K562 (cell line): Measurements from ENCODE around the gene NFIL3. TPM values are rescaled to one million over a fixed set of nuclear protein-coding genes. Genes with fewer than 3 reads are reported as not detected.

Experiments
- ATAC-seq: fragments of 200-7000 bp; cut with Tn5 transposase; 3 replicates; pipeline ENCODE4 v1.9.1; 2020; ENCODE audit warnings: moderate library complexity
- BruUV-seq: library from RNA; stranded (reverse); fragments of 400-500 nt; replicated peaks from 2 replicates; lab custom pipeline; 2021; lab: Mats Ljungman, UMichigan
- CTCF ChIA-PET: fragments of 300-600 bp; formaldehyde crosslinking; extraction: SDS; loops from one replicate; lab custom pipeline; 2021; ENCODE audit warnings: low intra/inter-chr PET ratio; lab: Yijun Ruan, JAX
- POLR2A ChIA-PET: fragments of 300-600, 350-650 bp; sonication (Branson Sonifier 250); formaldehyde crosslinking; extraction: SDS; loops from one replicate; lab custom pipeline; 2021; ENCODE audit warnings: antibody characterized with exemption, inconsistent platforms; lab: Yijun Ruan, JAX
- DNase-seq, 4 experiments: peaks; one replicate each; pipeline versions ENCODE4 v3.0.0 to v3.0.0-alpha.2; 2011 to 2018; ENCODE audit warnings: low spot score in 3 of 4, mixed read lengths in 3 of 4; ENCODE audit errors: extremely low read depth in 1 of 4
- FAIRE-seq: peaks from 2 replicates; lab custom pipeline; 2011; peaks lifted over from hg19 to GRCh38; lab: Jason Lieb, UNC
- H2AFZ ChIP-seq: 2 replicates; pipeline ENCODE4 v1.6.0; 2011; ENCODE audit warnings: low read depth, low read length, control low read depth, inconsistent platforms
- H3K27ac ChIP-seq: fragments of 200-600 bp; 3 replicates; pipeline ENCODE4 v1.8.0; 2011; ENCODE audit warnings: low read depth, mild to moderate bottlenecking, control low read depth, inconsistent platforms, low read length, moderate library complexity, mixed read lengths; ENCODE audit errors: extremely low read depth
- H3K27me3 ChIP-seq, 2 experiments: fragments of 300-600 bp in 1 of 2; 2 replicates in 1 of 2; 3 replicates in 1 of 2; pipeline versions ENCODE4 v1.6.0 to v1.8.0; 2011; ENCODE audit warnings: inconsistent platforms in 2 of 2, low read length in 2 of 2, mild to moderate bottlenecking in 1 of 2, mixed read lengths in 1 of 2, moderate library complexity in 1 of 2; ENCODE audit not compliant: control insufficient read depth in 2 of 2, insufficient read depth in 2 of 2
- H3K36me3 ChIP-seq: fragments of 300-600 bp; 3 replicates; pipeline ENCODE4 v1.8.0; 2011; ENCODE audit warnings: mild to moderate bottlenecking, low read length, inconsistent platforms; ENCODE audit not compliant: control insufficient read depth, insufficient read depth
- H3K4me1 ChIP-seq, 2 experiments: fragments of 200-600 bp in 1 of 2; replicated peaks in 1 of 2; 2 replicates in 1 of 2; 3 replicates in 1 of 2; pipeline versions ENCODE4 v1.5.1 to v1.8.0; 2011; ENCODE audit warnings: inconsistent platforms in 2 of 2, low read length in 2 of 2, mild to moderate bottlenecking in 1 of 2, mixed read lengths in 1 of 2, moderate library complexity in 1 of 2; ENCODE audit not compliant: control insufficient read depth in 2 of 2, insufficient read depth in 2 of 2
- H3K4me2 ChIP-seq: 2 replicates; pipeline ENCODE4 v1.6.1; 2011; ENCODE audit warnings: low read length, control low read depth, inconsistent platforms, mixed read lengths; ENCODE audit not compliant: insufficient read depth
- H3K4me3 ChIP-seq: fragments of 200-600 bp; sonication (generic), shearing (Covaris generic); 2 replicates; pipeline ENCODE4 v1.5.1; 2016; ENCODE audit warnings: control low read depth, inconsistent platforms
- H3K79me2 ChIP-seq: fragments of 200-600 bp; 3 replicates; pipeline ENCODE4 v1.8.0; 2011; ENCODE audit warnings: low read length, inconsistent platforms; ENCODE audit not compliant: control insufficient read depth, insufficient read depth
- H3K9ac ChIP-seq, 2 experiments: 2 replicates each; pipeline versions ENCODE4 v1.6.0 to v1.6.1; 2011; ENCODE audit warnings: low read depth in 2 of 2, low read length in 2 of 2, control low read depth in 1 of 2, inconsistent platforms in 1 of 2, mild to moderate bottlenecking in 1 of 2, mixed read lengths in 1 of 2; ENCODE audit not compliant: insufficient read depth in 1 of 2
- H3K9me1 ChIP-seq: one replicate; pipeline ENCODE4 v1.6.0; 2011; ENCODE audit warnings: inconsistent platforms, mild to moderate bottlenecking, low read length, moderate library complexity; ENCODE audit not compliant: control insufficient read depth, insufficient read depth
- H3K9me3 ChIP-seq: replicated peaks from 2 replicates; pipeline ENCODE4 v1.5.1; 2011; ENCODE audit warnings: low read depth, low read length, inconsistent platforms; ENCODE audit not compliant: control insufficient read depth, insufficient read depth
- H4K20me1 ChIP-seq: replicated peaks from 2 replicates; pipeline ENCODE4 v1.6.1; 2011; ENCODE audit warnings: low read length, inconsistent platforms, mixed read lengths; ENCODE audit not compliant: control insufficient read depth, insufficient read depth
- EP400 ChIP-seq: fragments of 450-650 bp; IDR thresholded peaks from 2 replicates; pipeline ENCODE4 v1.6.1; 2017; ENCODE audit warnings: antibody characterized with exemption, mild to moderate bottlenecking, moderate library complexity
- HLTF ChIP-seq: fragments of 450-650 bp; IDR thresholded peaks from 2 replicates; pipeline ENCODE4 v1.6.1; 2016
- MEF2A ChIP-seq: IDR thresholded peaks from 2 replicates; pipeline ENCODE4 v1.6.1; 2011; ENCODE audit warnings: low read depth, mild to moderate bottlenecking, low read length, moderate library complexity; ENCODE audit not compliant: control insufficient read depth
- RBM39 ChIP-seq: fragments of 200-400 bp; formaldehyde crosslinking; optimal IDR thresholded peaks from 2 replicates; pipeline ENCODE3; 2018; ENCODE audit warnings: low read depth, low read length
- RCOR1 ChIP-seq, 2 experiments: IDR thresholded peaks; 2 replicates each; pipeline ENCODE4 v1.6.1; 2012; ENCODE audit warnings: low read depth in 2 of 2, low read length in 2 of 2, borderline replicate concordance in 1 of 2, improper control_type of control experiment in 1 of 2
- WHSC1 ChIP-seq: IDR thresholded peaks from one replicate; pipeline ENCODE4 v1.6.1; 2012; ENCODE audit warnings: low read length, control low read depth, inconsistent platforms
- ZNF232 ChIP-seq: sonication (generic); formaldehyde crosslinking; IDR thresholded peaks from 2 replicates; pipeline ENCODE4 v1.8.0; 2022; ENCODE audit warnings: mild to moderate bottlenecking, missing genetic modification reagents
- ZNF239 ChIP-seq: fragments of 250-450 bp; sonication (Bioruptor Pico); IDR thresholded peaks from 2 replicates; pipeline ENCODE4 v1.4.0; 2020; ENCODE audit warnings: mild to moderate bottlenecking
- ZNF589 ChIP-seq: fragments of 200-800 bp; sonication (Bioruptor generic); IDR thresholded peaks from 2 replicates; pipeline ENCODE4 v1.6.1; 2016; ENCODE audit warnings: low read depth, missing genetic modification characterization, missing compliant biosample characterization
- ZNF75A ChIP-seq: fragments of 450-650 bp; formaldehyde crosslinking; IDR thresholded peaks from 2 replicates; pipeline ENCODE4 v1.4.0; 2020; ENCODE audit warnings: mild to moderate bottlenecking
- WGBS: fragments of 100-300 bp; shearing (Covaris generic); methylation state at CpG from one replicate; pipeline ENCODE4 v1.1.6; 2016; ENCODE audit warnings: low coverage, mixed read lengths; ENCODE audit not compliant: insufficient coverage; ENCODE audit errors: missing lambda C conversion rate; 5-methylcytosine and 5-hydroxymethylcytosine counted together
- in situ Hi-C: fragments of 300-500 bp; cut with MboI; formaldehyde crosslinking; loops from 4 replicates; pipeline ENCODE4 v1.15.0; 2018; ENCODE audit warnings: inconsistent platforms, mixed read lengths
- intact Hi-C: fragments of 100-400 bp; cut with micrococcal nuclease; formaldehyde crosslinking; loops from 2 replicates; pipeline ENCODE4 v1.14.2; 2022
- polyA plus RNA-seq, 8 experiments: library from polyadenylated mRNA; depleted of rRNA in 4 of 8; stranded (reverse) in 5 of 8; unstranded in 3 of 8; fragments of >200 nt; fragmentation: Nextera tagmentation in 2 of 8; fragmentation: Illumina TruSeq in 1 of 8; extraction: Ambion mirVana in 2 of 8; extraction: Trizol in 1 of 8; gene quantifications; 2 replicates each; pipeline versions ENCODE4 v1.2.1 to v1.2.3, GENCODE V29; 2011 to 2014; ENCODE audit warnings: inconsistent platforms in 1 of 8, missing spikeins in 1 of 8
- total RNA-seq, 7 experiments: library from RNA; depleted of rRNA in 6 of 7; stranded (reverse); fragments of >200 nt in 6 of 7; fragmentation: Illumina TruSeq in 2 of 7; extraction: Trizol in 2 of 7; gene quantifications; 2 replicates each; pipeline versions ENCODE4 v1.2.1 to v1.2.3, GENCODE V29; 2011 to 2021; ENCODE audit warnings: low replicate concordance in 1 of 7
- TF ChIP-seq, protein P1 (sequence below): fragments of 250-450 bp; sonication (Bioruptor Pico); IDR thresholded peaks from 2 replicates; pipeline ENCODE4 v1.4.0; 2020; ENCODE audit warnings: borderline replicate concordance

NFIL3 gene
- total and polyA plus RNA-seq, 9 of the 15 experiments (the other 6 are each of a cell fraction or from before 2014, with no cell fraction given) = 3.2 to 16.1 (median 9.3) TPM

GRCh38 chr9:91429501-91429900 is 5.9 kb upstream of the NFIL3 start:
- Histone ChIP-seq H4K20me1 (no peaks in the 10 kb centered on the region), H3K27ac (no peak overlapping the region), H3K79me2 (no peaks in the 10 kb centered on the region), H3K9ac (no peak overlapping the region), H3K4me2 (no peak overlapping the region), H3K4me1 (peaks cover 5 to 10% of the 10 kb centered on the region in 2 experiments), H3K9me3 (no peaks in the 10 kb centered on the region), H3K9me1 (no peaks in the 10 kb centered on the region), H3K4me3 (no peak overlapping the region), H3K36me3 (no peaks in the 10 kb centered on the region), H3K27me3 (peaks cover 3 to 41% of the 10 kb centered on the region in 2 experiments), H2AFZ (no peak overlapping the region)
- in situ Hi-C loops = loop anchor here (5.0 to 25.0 kb wide), 2 partner anchors 397 to 517 kb away; no protein-coding TSS in a partner anchor
- ChIA-PET POLR2A (no interaction called here), CTCF (no interaction called here)
- BruUV-seq = no TSS peak
- TF ChIP-seq, protein P1, sequence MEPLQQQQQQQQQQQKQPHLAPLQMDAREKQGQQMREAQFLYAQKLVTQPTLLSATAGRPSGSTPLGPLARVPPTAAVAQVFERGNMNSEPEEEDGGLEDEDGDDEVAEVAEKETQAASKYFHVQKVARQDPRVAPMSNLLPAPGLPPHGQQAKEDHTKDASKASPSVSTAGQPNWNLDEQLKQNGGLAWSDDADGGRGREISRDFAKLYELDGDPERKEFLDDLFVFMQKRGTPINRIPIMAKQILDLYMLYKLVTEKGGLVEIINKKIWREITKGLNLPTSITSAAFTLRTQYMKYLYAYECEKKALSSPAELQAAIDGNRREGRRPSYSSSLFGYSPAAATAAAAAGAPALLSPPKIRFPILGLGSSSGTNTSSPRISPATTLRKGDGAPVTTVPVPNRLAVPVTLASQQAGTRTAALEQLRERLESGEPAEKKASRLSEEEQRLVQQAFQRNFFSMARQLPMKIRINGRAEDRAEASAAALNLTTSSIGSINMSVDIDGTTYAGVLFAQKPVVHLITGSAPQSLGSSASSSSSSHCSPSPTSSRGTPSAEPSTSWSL (CRISPR knock-in tag) = no peak
- TF ChIP-seq ZNF239 (CRISPR knock-in tag) = peak; percentile 40; the same call in 1 of the 2 replicates
- FAIRE-seq = no peak
- WGBS = 3% methylated on average over 8 of the region's 8 CpGs
- intact Hi-C loops = loop anchor here (5.0 to 10.0 kb wide), 3 partner anchors 155 to 512 kb away; no protein-coding TSS in a partner anchor
- no peak for DNase-seq
- ATAC-seq = no peak

DNA sequence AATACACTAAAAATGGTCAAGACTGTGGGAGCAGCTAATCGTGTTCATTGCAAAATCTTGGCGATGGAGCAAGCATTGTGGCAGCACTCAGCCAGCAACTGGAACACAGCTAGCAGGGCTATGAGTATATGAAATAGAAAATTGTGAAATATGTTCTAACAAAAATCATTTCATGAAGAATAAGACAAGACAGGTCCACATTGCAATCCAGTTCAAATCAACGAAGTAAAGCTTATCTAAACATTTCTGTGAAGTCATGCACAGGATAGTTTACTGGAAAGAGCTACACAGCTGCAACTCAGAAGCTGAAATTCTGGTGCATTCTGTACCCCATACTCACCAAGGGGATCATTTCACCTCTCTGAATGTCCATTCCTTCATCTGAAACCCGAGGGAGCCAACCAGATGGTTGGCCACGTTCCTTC is 5.3 kb upstream of the NFIL3 start:
- DNase-seq = no peak
- BruUV-seq = no TSS peak
- intact Hi-C loops (loop anchor here (5.0 to 10.0 kb wide), 3 partner anchors 154 to 512 kb away; no protein-coding TSS in a partner anchor), in situ Hi-C loops (loop anchor here (5.0 to 25.0 kb wide), 2 partner anchors 397 to 517 kb away; no protein-coding TSS in a partner anchor)
- H3K27ac ChIP-seq = no peak overlapping the region
- H3K4me2 ChIP-seq = no peak overlapping the region
- H3K9me1 ChIP-seq = no peaks in the 10 kb centered on the region
- H3K79me2 ChIP-seq = no peaks in the 10 kb centered on the region
- ATAC-seq = no peak
- ChIA-PET CTCF (no interaction called here), POLR2A (no interaction called here)
- no peak overlapping the region for H3K9ac ChIP-seq
- H4K20me1 ChIP-seq = no peaks in the 10 kb centered on the region
- peaks cover 3 to 41% of the 10 kb centered on the region in 2 experiments for H3K27me3 ChIP-seq
- FAIRE-seq = no peak
- peaks cover 10% of the 10 kb centered on the region in 2 experiments for H3K4me1 ChIP-seq
- 0% methylated on average over 5 of the region's 5 CpGs for WGBS
- no peak overlapping the region for H3K4me3 ChIP-seq
- H2AFZ ChIP-seq = no peak overlapping the region
- H3K36me3 ChIP-seq = no peaks in the 10 kb centered on the region
- H3K9me3 ChIP-seq = no peaks in the 10 kb centered on the region
- TF ChIP-seq ZNF589 (CRISPR knock-in tag) (no peak), ZNF232 (CRISPR knock-in tag) (no peak), ZNF75A (no peak), WHSC1 (no peak), EP400 (no peak), HLTF (no peak), MEF2A (no peak), RCOR1 (IDR thresholded peaks at IDR 0.05; ENCODE audit: borderline replicate concordance in 1 of 2, low read depth in 2 of 2, low read length in 2 of 2) (no peak), RBM39 (no peak)
